ENCODE results near the gene SLC5A10. TPM values are rescaled to one million over a fixed set of nuclear protein-coding genes. Genes with fewer than 3 reads are reported as not detected.

SLC5A10 gene
- total RNA-seq, 1 experiment from 2014 or later = not detected

GRCh38 chr17:19022128-19022527 is 70.2 kb downstream of the SLC5A10 start:
- in situ Hi-C loops (cut with HindIII; ENCODE audit: low pct_unique_long_range_greater_than_20kb, low sequenced_read_pairs) = no loop called here
- no TSS peak for BruUV-seq (replicated peaks)
- Histone ChIP-seq H3K36me3 (ENCODE audit: control insufficient read depth, insufficient read depth, low read length) (no peaks in the 10 kb centered on the region), H3K4me1 (ENCODE audit: control insufficient read depth, insufficient read depth, low read length) (no peaks in the 10 kb centered on the region), H3K27ac (ENCODE audit: low read length) (no peak overlapping the region), H3K9me3 (ENCODE audit: control insufficient read depth, insufficient read depth, low read depth, low read length) (no peaks in the 10 kb centered on the region), H3K27me3 (ENCODE audit: control insufficient read depth, insufficient read depth, low read length) (no peaks in the 10 kb centered on the region), H3K4me3 (ENCODE audit: low read depth in 2 of 2, low read length in 2 of 2) (no peak overlapping the region)
- TF ChIP-seq, protein P1, sequence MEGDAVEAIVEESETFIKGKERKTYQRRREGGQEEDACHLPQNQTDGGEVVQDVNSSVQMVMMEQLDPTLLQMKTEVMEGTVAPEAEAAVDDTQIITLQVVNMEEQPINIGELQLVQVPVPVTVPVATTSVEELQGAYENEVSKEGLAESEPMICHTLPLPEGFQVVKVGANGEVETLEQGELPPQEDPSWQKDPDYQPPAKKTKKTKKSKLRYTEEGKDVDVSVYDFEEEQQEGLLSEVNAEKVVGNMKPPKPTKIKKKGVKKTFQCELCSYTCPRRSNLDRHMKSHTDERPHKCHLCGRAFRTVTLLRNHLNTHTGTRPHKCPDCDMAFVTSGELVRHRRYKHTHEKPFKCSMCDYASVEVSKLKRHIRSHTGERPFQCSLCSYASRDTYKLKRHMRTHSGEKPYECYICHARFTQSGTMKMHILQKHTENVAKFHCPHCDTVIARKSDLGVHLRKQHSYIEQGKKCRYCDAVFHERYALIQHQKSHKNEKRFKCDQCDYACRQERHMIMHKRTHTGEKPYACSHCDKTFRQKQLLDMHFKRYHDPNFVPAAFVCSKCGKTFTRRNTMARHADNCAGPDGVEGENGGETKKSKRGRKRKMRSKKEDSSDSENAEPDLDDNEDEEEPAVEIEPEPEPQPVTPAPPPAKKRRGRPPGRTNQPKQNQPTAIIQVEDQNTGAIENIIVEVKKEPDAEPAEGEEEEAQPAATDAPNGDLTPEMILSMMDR (IDR thresholded peaks at IDR 0.05) = no peak
- TF ChIP-seq TCF7L2 (IDR thresholded peaks at IDR 0.05; ENCODE audit: low read depth, low read length) = no peak
- no peak for TF ChIP-seq SIN3A (IDR thresholded peaks at IDR 0.05; ENCODE audit: borderline replicate concordance, insufficient read depth, low read depth, low read length)
- TF ChIP-seq POLR2AphosphoS5 (IDR thresholded peaks at IDR 0.05; ENCODE audit: low read depth, low read length) = no peak
- TF ChIP-seq REST (IDR thresholded peaks at IDR 0.05; ENCODE audit: insufficient read depth in 1 of 2, low read depth in 2 of 2, low read length in 1 of 2) = no peak
- ChIA-PET POLR2A (no interaction called here), CTCF (interaction anchor here (1.5 kb wide), 1 partner anchor 60 kb away, joined by 3 read pairs; no protein-coding TSS in a partner anchor)
- intact Hi-C loops (cut with micrococcal nuclease; ENCODE audit: unreplicated experiment) = no loop called here
- DNase-seq (ENCODE audit: low read depth, low spot score) (no peak), ATAC-seq (no peak)

DNA sequence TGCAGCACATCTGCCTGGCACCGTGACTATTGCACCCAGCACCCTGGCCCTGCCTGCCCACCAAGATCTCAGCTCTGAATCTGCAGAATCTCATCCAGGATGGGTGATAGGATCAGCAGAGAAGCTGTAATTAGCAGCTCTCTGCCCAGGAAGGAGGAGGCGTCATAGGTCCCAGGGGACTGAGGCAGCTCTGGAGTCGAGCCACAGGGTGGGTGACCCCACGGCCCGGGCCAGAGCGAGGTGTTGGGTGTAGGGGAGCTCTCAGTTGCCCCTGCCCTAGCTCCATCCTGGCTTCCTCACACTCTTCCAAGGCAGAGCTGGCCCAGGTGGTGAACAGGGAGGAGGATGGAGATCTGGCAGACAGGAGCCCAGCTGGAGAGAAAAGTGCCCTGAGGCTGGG is 70.8 kb downstream of the SLC5A10 start:
- H3K36me3 ChIP-seq (ENCODE audit: control insufficient read depth, insufficient read depth, low read length) = no peaks in the 10 kb centered on the region
- no peaks in the 10 kb centered on the region for H3K9me3 ChIP-seq (ENCODE audit: control insufficient read depth, insufficient read depth, low read depth, low read length)
- POLR2A ChIA-PET = interaction anchor here (0.8 kb wide), 1 partner anchor 20 kb away, joined by 3 read pairs; no protein-coding TSS in a partner anchor
- TF ChIP-seq REST (IDR thresholded peaks at IDR 0.05; ENCODE audit: insufficient read depth in 1 of 2, low read depth in 2 of 2, low read length in 1 of 2) (no peak), TCF7L2 (IDR thresholded peaks at IDR 0.05; ENCODE audit: low read depth, low read length) (no peak), POLR2AphosphoS5 (IDR thresholded peaks at IDR 0.05; ENCODE audit: low read depth, low read length) (no peak)
- TF ChIP-seq, protein P1 (IDR thresholded peaks at IDR 0.05) = no peak
- H3K27me3 ChIP-seq (ENCODE audit: control insufficient read depth, insufficient read depth, low read length) = no peaks in the 10 kb centered on the region
- DNase-seq (ENCODE audit: low read depth, low spot score) (no peak), ATAC-seq (no peak)
- no peaks in the 10 kb centered on the region for H3K4me1 ChIP-seq (ENCODE audit: control insufficient read depth, insufficient read depth, low read length)
- H3K27ac ChIP-seq (ENCODE audit: low read length) = no peak overlapping the region
- no TSS peak for BruUV-seq (replicated peaks)
- H3K4me3 ChIP-seq (ENCODE audit: low read depth in 2 of 2, low read length in 2 of 2) = no peak overlapping the region
- intact Hi-C loops (cut with micrococcal nuclease; ENCODE audit: unreplicated experiment) = no loop called here
- CTCF ChIA-PET = interaction anchor here (1.5 kb wide), 1 partner anchor 61 kb away, joined by 3 read pairs; no protein-coding TSS in a partner anchor
- in situ Hi-C loops (cut with HindIII; ENCODE audit: low pct_unique_long_range_greater_than_20kb, low sequenced_read_pairs) = no loop called here

All from Panc1 (cell line).